Stimulated activated naive B cell treated with anti-CD40 and anti-IgM and Interleukin-4, amounts not matched to agents 10 μg/mL and 1 μg/mL and 100 μg/mL, for 72 hours (primary cell): ENCODE results near the gene C19orf33.

Experiments
- ATAC-seq, 2 donors: fragments of 150-1000 bp; cut with Tn5 transposase; replicated peaks; 2 replicates each; pipeline ENCODE4 v1.10.0; 2021; ENCODE audit warnings: moderate library complexity in 1 of 2
- DNase-seq: peaks from one replicate; pipeline ENCODE4 v3.0.0; 2021
- H3K27ac Mint-ChIP-seq: one replicate; pipeline ENCODE4 v1.8.0; 2022; ENCODE audit warnings: mild to moderate bottlenecking, mixed read lengths
- H3K27me3 Mint-ChIP-seq, 2 donors: one replicate each; pipeline ENCODE4 v1.8.0; 2022; ENCODE audit warnings: mixed read lengths in 2 of 2
- H3K36me3 Mint-ChIP-seq, 2 donors: one replicate each; pipeline ENCODE4 v1.8.0; 2022; ENCODE audit warnings: mixed read lengths in 2 of 2, mild to moderate bottlenecking in 1 of 2
- H3K4me1 Mint-ChIP-seq, 2 donors: one replicate each; pipeline ENCODE4 v1.8.0; 2022; ENCODE audit warnings: mixed read lengths in 2 of 2, mild to moderate bottlenecking in 1 of 2
- H3K4me3 Mint-ChIP-seq, 2 donors: one replicate each; pipeline ENCODE4 v1.8.0; 2022; ENCODE audit warnings: mild to moderate bottlenecking in 2 of 2, mixed read lengths in 2 of 2, moderate library complexity in 1 of 2
- H3K9me3 Mint-ChIP-seq, 2 donors: one replicate each; pipeline ENCODE4 v1.8.0; 2022; ENCODE audit warnings: mixed read lengths in 2 of 2, mild to moderate bottlenecking in 1 of 2

C19orf33 gene

GRCh38 chr19:38288123-38288855 lies 15.8 kb upstream of the C19orf33 start:
- H3K9me3 Mint-ChIP-seq = no peaks in the 10 kb centered on the region
- ATAC-seq (no peak), DNase-seq (no peak)
- H3K27ac Mint-ChIP-seq = no peak overlapping the region
- peaks cover 54 to 78% of the 10 kb centered on the region in 2 donors for H3K36me3 Mint-ChIP-seq
- H3K4me1 Mint-ChIP-seq = peaks cover 17 to 32% of the 10 kb centered on the region in 2 donors
- H3K27me3 Mint-ChIP-seq = no peaks in the 10 kb centered on the region
- no peak overlapping the region for H3K4me3 Mint-ChIP-seq

- Mint-ChIP-seq H3K9me3 (no peaks in the 10 kb centered on the region), H3K27ac (no peak overlapping the region), H3K4me1 (peaks cover 10 to 15% of the 10 kb centered on the region in 2 donors), H3K36me3 (peaks cover 51 to 75% of the 10 kb centered on the region in 2 donors), H3K27me3 (no peaks in the 10 kb centered on the region), H3K4me3 (no peak overlapping the region)
- no peak for DNase-seq
- ATAC-seq = no peak
These were observed 14.1 kb upstream of the C19orf33 start for GRCh38 chr19:38289955-38290354.

- Mint-ChIP-seq H3K27me3 (no peaks in the 10 kb centered on the region), H3K36me3 (peaks cover 50 to 74% of the 10 kb centered on the region in 2 donors), H3K9me3 (no peaks in the 10 kb centered on the region), H3K4me1 (peaks cover 10 to 14% of the 10 kb centered on the region in 2 donors), H3K27ac (peak overlapping the region; percentile 51), H3K4me3 (no peak overlapping the region)
- DNase-seq (no peak), ATAC-seq (no peak)
These were observed 13.4 kb upstream of the C19orf33 start for GRCh38 chr19:38290631-38291147.

- no peak overlapping the region for H3K27ac Mint-ChIP-seq
- no peak for DNase-seq
These were observed 12.2 kb upstream of the C19orf33 start for GRCh38 chr19:38291855-38292254.

GRCh38 chr19:38293281-38293680 lies 10.8 kb upstream of the C19orf33 start:
- Mint-ChIP-seq H3K27ac (peak overlapping the region; percentile 14), H3K27me3 (no peaks in the 10 kb centered on the region)

More at GRCh38 chr19:38291855-38292254, 12.2 kb upstream of the C19orf33 start:
- H3K36me3 Mint-ChIP-seq = peaks cover 42 to 65% of the 10 kb centered on the region in 2 donors
- ATAC-seq = no peak
- H3K4me1 Mint-ChIP-seq = peaks cover 4 to 8% of the 10 kb centered on the region in 2 donors
- no peaks in the 10 kb centered on the region for H3K9me3 Mint-ChIP-seq
- no peaks in the 10 kb centered on the region for H3K27me3 Mint-ChIP-seq
- no peak overlapping the region for H3K4me3 Mint-ChIP-seq

GRCh38 chr19:38294090-38294489 lies 10.0 kb upstream of the C19orf33 start:
- H3K27me3 Mint-ChIP-seq = no peaks in the 10 kb centered on the region
- peaks cover 39 to 48% of the 10 kb centered on the region in 2 donors for H3K36me3 Mint-ChIP-seq
- ATAC-seq (no peak), DNase-seq (no peak)
- no peak overlapping the region for H3K27ac Mint-ChIP-seq
- H3K9me3 Mint-ChIP-seq = no peaks in the 10 kb centered on the region
- H3K4me3 Mint-ChIP-seq = no peak overlapping the region
- peaks cover 0 to 4% of the 10 kb centered on the region in 2 donors for H3K4me1 Mint-ChIP-seq

More at GRCh38 chr19:38293281-38293680, 10.8 kb upstream of the C19orf33 start:
- no peak for ATAC-seq
- no peak for DNase-seq
- no peaks in the 10 kb centered on the region for H3K9me3 Mint-ChIP-seq
- no peak overlapping the region for H3K4me3 Mint-ChIP-seq
- peaks cover 40 to 53% of the 10 kb centered on the region in 2 donors for H3K36me3 Mint-ChIP-seq
- H3K4me1 Mint-ChIP-seq = peaks cover 0 to 4% of the 10 kb centered on the region in 2 donors

- Mint-ChIP-seq H3K27ac (peak overlapping the region; percentile 6), H3K4me3 (no peak overlapping the region), H3K9me3 (peaks cover 0 to 2% of the 10 kb centered on the region in 2 donors), H3K27me3 (no peaks in the 10 kb centered on the region), H3K36me3 (peaks cover 11 to 12% of the 10 kb centered on the region in 2 donors), H3K4me1 (peaks cover 2 to 6% of the 10 kb centered on the region in 2 donors)
- DNase-seq (no peak), ATAC-seq (no peak)
These were observed 5.0 kb upstream of the C19orf33 start for GRCh38 chr19:38298821-38299680.

GRCh38 chr19:38304352-38304865 lies 358 bp downstream of the C19orf33 start:
- H3K9me3 Mint-ChIP-seq = peaks cover 0 to 2% of the 10 kb centered on the region in 2 donors
- ATAC-seq (no peak), DNase-seq (no peak)
- H3K27ac Mint-ChIP-seq = no peak overlapping the region
- no peak overlapping the region for H3K4me3 Mint-ChIP-seq
- H3K4me1 Mint-ChIP-seq = peaks cover 7 to 21% of the 10 kb centered on the region in 2 donors
- H3K36me3 Mint-ChIP-seq = peaks cover 34 to 38% of the 10 kb centered on the region in 2 donors
- H3K27me3 Mint-ChIP-seq = no peaks in the 10 kb centered on the region

- no peak for ATAC-seq
- H3K36me3 Mint-ChIP-seq = peaks cover 38 to 43% of the 10 kb centered on the region in 2 donors
These were observed 897 bp downstream of the C19orf33 start for GRCh38 chr19:38304866-38305429.

GRCh38 chr19:38306236-38306635 lies 2.2 kb downstream of the C19orf33 start:
- H3K4me1 Mint-ChIP-seq = peaks cover 13 to 25% of the 10 kb centered on the region in 2 donors
- DNase-seq = no peak
- peaks cover 46 to 54% of the 10 kb centered on the region in 2 donors for H3K36me3 Mint-ChIP-seq
- H3K27me3 Mint-ChIP-seq = no peaks in the 10 kb centered on the region
- no peak for ATAC-seq
- H3K27ac Mint-ChIP-seq = no peak overlapping the region
- H3K4me3 Mint-ChIP-seq = no peak overlapping the region
- H3K9me3 Mint-ChIP-seq = peaks cover 0 to 4% of the 10 kb centered on the region in 2 donors

More at GRCh38 chr19:38304866-38305429, 897 bp downstream of the C19orf33 start:
- Mint-ChIP-seq H3K27ac (no peak overlapping the region), H3K4me1 (peaks cover 7 to 21% of the 10 kb centered on the region in 2 donors), H3K27me3 (no peaks in the 10 kb centered on the region), H3K4me3 (no peak overlapping the region), H3K9me3 (peaks cover 0 to 2% of the 10 kb centered on the region in 2 donors)
- DNase-seq = no peak

GRCh38 chr19:38307076-38307475 lies 3.0 kb downstream of the C19orf33 start:
- Mint-ChIP-seq H3K27ac (no peak overlapping the region), H3K4me1 (peaks cover 13 to 25% of the 10 kb centered on the region in 2 donors), H3K4me3 (no peak overlapping the region), H3K9me3 (peaks cover 0 to 4% of the 10 kb centered on the region in 2 donors), H3K36me3 (peaks cover 46 to 54% of the 10 kb centered on the region in 2 donors), H3K27me3 (no peaks in the 10 kb centered on the region)
- DNase-seq (no peak), ATAC-seq (no peak)

GRCh38 chr19:38307597-38307996 lies 3.5 kb downstream of the C19orf33 start:
- Mint-ChIP-seq H3K9me3 (peaks cover 0 to 4% of the 10 kb centered on the region in 2 donors), H3K4me3 (no peak overlapping the region), H3K27ac (no peak overlapping the region), H3K36me3 (peaks cover 48 to 56% of the 10 kb centered on the region in 2 donors), H3K27me3 (no peaks in the 10 kb centered on the region), H3K4me1 (peaks cover 16 to 30% of the 10 kb centered on the region in 2 donors)
- ATAC-seq = no peak
- no peak for DNase-seq

- Mint-ChIP-seq H3K27me3 (no peaks in the 10 kb centered on the region), H3K36me3 (peaks cover 48 to 56% of the 10 kb centered on the region in 2 donors), H3K9me3 (peaks cover 0 to 2% of the 10 kb centered on the region in 2 donors), H3K4me1 (peaks cover 19 to 36% of the 10 kb centered on the region in 2 donors), H3K4me3 (no peak overlapping the region), H3K27ac (no peak overlapping the region)
- DNase-seq = no peak
- ATAC-seq = no peak
These were observed 4.1 kb downstream of the C19orf33 start for GRCh38 chr19:38308006-38308766.
